GM18520 (cell line): ENCODE data around the gene SMTN.

Experiments used
- ATAC-seq: cut with Tn5 transposase; IDR thresholded peaks from one replicate; pipeline ENCODE4 v1.9.1; 2021; ENCODE audit not compliant: unreplicated experiment

SMTN gene

GRCh38 chr22:31148953-31149627 lies 68.0 kb downstream of the SMTN start:
- no peak for ATAC-seq

DNA sequence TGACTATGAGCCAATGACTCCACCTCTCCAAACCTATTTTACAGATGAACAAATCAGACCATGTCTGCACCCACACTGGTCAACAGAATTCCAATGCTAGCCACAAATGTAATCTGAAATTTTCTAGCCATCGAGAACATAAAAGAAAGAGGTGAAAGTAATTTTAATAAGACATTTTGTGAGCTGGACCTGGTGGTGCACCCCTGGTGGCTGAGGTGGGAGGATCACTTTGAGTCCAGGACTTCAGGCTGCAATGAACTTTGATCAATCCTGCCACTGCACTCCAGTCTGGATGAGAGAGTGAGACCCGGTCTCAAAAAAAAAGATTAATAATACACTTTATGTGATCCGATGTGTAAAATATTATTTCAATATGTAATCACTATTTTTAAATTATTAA lies 69.5 kb downstream of the SMTN start:
- no peak for ATAC-seq

- ATAC-seq: no peak
These were observed 70.8 kb downstream of the SMTN start for GRCh38 chr22:31151872-31152271.

- no peak for ATAC-seq
These were observed 72.2 kb downstream of the SMTN start for GRCh38 chr22:31153357-31153756.
